Muscle layer of duodenum (tissue), 2 donors: ENCODE data around the gene ARMH4.

ENCODE experiments used
- H3K27ac ChIP-seq: one replicate; pipeline ENCODE4 v1.7.0; 2013; ENCODE audit warnings: mild to moderate bottlenecking, low read length
- H3K27me3 ChIP-seq: one replicate; pipeline ENCODE4 v1.7.0; 2013; ENCODE audit warnings: low read depth, mild to moderate bottlenecking, control low read depth, low read length
- H3K36me3 ChIP-seq, 2 donors: one replicate each; pipeline ENCODE4 v1.7.0; 2013; ENCODE audit warnings: low read length in 2 of 2, control low read depth in 1 of 2, mild to moderate bottlenecking in 1 of 2; ENCODE audit not compliant: insufficient read depth in 2 of 2, control insufficient read depth in 1 of 2
- H3K4me1 ChIP-seq, 2 donors: one replicate each; pipeline ENCODE4 v1.7.0; 2013; ENCODE audit warnings: low read length in 2 of 2, mild to moderate bottlenecking in 2 of 2, control low read depth in 1 of 2, moderate library complexity in 1 of 2; ENCODE audit not compliant: insufficient read depth in 2 of 2, control insufficient read depth in 1 of 2
- H3K4me3 ChIP-seq, 2 donors: one replicate each; pipeline ENCODE4 v1.7.0; 2013; ENCODE audit warnings: low read length in 2 of 2, low read depth in 1 of 2, mild to moderate bottlenecking in 1 of 2
- H3K9me3 ChIP-seq, 2 donors: one replicate each; pipeline ENCODE4 v1.7.0; 2013; ENCODE audit warnings: low read length in 2 of 2, control low read depth in 1 of 2, mild to moderate bottlenecking in 1 of 2; ENCODE audit not compliant: control insufficient read depth in 1 of 2
- donor health status: healthy.

ARMH4 gene

DNA sequence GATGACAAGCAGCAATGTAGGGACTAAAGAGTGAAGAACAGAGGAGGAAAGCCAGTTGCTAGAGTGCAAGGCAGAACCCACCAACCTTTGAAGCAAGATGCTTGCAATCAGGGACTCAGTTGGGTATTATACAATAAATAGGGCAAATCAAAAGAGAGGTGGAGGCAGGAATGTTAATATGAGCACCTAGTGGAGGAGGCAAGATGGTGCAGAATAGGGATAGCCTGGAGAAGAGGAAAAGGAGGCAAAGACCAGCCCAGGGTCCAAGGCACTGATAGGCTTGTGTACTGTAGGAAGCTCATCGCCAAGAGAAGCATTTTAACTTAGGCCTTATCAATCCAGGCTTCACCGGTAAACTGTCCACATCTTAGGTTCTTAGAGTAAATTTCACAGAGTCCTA, 137.2 kb downstream of the ARMH4 start:
- no peaks in the 10 kb centered on the region for H3K9me3 ChIP-seq
- H3K4me3 ChIP-seq = no peak overlapping the region
- no peaks in the 10 kb centered on the region for H3K27me3 ChIP-seq
- H3K36me3 ChIP-seq = no peaks in the 10 kb centered on the region
- H3K27ac ChIP-seq = no peak overlapping the region
- H3K4me1 ChIP-seq = no peaks in the 10 kb centered on the region

DNA sequence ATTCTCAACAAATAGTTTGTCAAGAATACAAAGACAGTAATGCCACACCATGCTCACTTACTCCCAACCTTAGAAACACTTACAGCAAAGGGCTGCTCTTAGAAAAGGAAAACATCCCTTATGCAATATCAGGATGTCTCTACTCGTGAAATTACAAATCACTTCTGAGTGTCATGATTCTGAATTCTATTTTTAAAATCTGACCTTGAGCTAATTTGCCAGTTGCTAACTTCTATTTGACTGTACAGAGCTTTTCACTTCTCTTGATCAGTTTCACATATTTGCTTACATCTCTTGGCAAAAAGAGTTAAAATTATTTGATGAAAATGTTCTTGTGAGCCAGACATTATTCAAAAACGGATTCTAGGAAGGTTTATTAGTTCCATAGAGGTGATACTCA, 149.4 kb downstream of the ARMH4 start:
- Histone ChIP-seq H3K4me1 (no peaks in the 10 kb centered on the region), H3K4me3 (no peak overlapping the region), H3K27me3 (no peaks in the 10 kb centered on the region), H3K36me3 (no peaks in the 10 kb centered on the region), H3K27ac (no peak overlapping the region), H3K9me3 (no peaks in the 10 kb centered on the region)

DNA sequence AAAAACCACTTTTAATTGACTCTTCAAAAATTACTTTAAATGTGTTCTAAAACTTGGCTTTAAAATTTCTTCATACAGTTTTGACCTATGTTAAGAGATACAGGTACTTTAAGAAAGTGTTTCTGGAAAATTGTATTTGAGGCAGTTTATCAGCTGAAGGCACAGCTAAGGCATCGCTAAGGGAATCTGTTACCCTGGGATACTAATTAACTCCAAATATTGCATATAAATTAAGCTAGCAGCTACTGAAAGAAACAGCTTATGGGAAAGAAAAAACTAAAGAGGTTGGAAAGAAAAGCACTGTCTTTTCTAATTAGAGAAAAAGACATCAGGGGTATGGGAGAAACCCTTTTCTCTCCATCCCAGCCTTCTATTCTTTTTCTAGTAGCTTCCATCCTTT, 152.0 kb downstream of the ARMH4 start:
- H3K9me3 ChIP-seq = no peaks in the 10 kb centered on the region
- H3K36me3 ChIP-seq = no peaks in the 10 kb centered on the region
- H3K4me3 ChIP-seq = no peak overlapping the region
- no peaks in the 10 kb centered on the region for H3K27me3 ChIP-seq
- H3K4me1 ChIP-seq = no peaks in the 10 kb centered on the region
- H3K27ac ChIP-seq = no peak overlapping the region

DNA sequence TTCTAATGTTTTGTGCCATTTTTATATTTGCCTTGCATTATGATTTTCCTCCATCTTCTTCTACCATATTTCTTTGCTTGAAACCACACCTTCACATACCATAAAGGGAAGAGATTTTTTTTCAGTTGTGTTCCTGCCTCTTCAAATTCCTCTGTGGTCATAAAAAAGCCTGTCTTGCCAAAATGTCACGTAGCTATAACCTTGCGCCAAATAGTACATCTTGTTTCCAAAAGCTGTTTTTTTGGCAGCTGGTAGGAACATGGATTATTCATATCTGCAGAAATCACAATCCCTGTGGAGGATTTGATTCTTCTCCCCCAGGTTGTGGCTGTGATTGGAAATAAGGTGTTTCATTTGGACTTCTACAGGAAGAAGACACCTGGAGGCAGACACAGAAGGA, 152.5 kb downstream of the ARMH4 start:
- Histone ChIP-seq H3K27me3 (no peaks in the 10 kb centered on the region), H3K27ac (no peak overlapping the region), H3K9me3 (no peaks in the 10 kb centered on the region), H3K36me3 (no peaks in the 10 kb centered on the region), H3K4me1 (no peaks in the 10 kb centered on the region), H3K4me3 (no peak overlapping the region)

DNA sequence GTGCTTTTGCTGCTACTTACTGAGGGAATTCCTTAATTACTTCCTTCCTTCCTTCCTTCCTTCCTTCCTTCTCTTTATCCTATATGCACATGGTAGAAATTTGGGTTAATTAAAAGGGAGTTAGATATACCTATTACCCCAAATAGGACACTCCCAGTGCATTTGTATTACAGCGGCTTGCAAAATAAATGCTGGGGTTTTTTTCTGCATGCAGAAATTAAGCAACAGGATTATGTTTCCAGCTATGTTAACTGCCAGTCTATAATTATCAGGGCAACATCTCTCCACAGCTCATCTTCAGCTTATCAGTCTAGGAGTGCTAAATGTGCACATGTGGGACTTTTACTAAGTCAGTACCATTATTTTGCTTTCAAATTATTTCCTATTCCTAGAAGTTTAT, 153.2 kb downstream of the ARMH4 start:
- H3K4me3 ChIP-seq = no peak overlapping the region
- no peaks in the 10 kb centered on the region for H3K36me3 ChIP-seq
- no peaks in the 10 kb centered on the region for H3K9me3 ChIP-seq
- H3K27me3 ChIP-seq = no peaks in the 10 kb centered on the region
- no peak overlapping the region for H3K27ac ChIP-seq
- no peaks in the 10 kb centered on the region for H3K4me1 ChIP-seq

DNA sequence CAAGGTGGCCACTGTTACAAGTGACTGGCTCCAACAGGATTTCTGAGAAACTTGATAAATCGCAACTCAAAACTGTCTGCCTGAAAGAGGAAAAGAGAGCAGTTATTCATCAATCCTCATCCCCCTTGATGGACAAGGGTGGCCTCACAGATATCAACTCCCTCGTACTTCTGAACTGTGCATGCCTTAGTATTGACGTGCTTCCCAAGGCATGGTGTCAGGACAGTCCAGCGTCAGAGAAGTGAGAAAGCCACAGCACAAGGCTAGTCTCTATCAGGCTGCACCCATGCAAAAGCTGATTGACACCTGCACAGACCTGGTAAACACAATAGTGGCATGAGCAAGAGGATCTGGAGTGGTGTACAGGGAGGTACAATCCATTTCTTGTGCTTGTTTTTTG, 160.7 kb downstream of the ARMH4 start:
- Histone ChIP-seq H3K27me3 (no peaks in the 10 kb centered on the region), H3K4me1 (no peaks in the 10 kb centered on the region), H3K36me3 (no peaks in the 10 kb centered on the region), H3K4me3 (no peak overlapping the region), H3K27ac (no peak overlapping the region), H3K9me3 (no peaks in the 10 kb centered on the region)

DNA sequence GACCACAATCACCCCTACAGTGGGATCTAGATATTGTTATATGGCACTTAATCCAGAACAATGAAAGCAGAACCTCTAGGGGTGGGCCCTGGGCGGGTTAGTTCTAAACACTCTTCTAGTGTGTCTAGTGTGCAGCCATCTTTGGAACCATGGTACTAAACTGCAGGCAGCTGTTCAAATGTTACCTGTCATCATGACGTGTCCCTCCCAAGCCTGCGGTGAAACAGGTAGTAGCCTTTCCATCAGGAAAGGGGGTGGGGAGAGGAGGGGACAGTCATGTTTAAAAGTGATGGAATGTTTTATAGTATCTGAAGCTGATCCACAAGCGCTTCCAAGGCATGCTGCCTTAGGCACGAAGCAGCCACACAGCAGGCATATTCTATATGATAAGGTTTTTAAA, 163.6 kb downstream of the ARMH4 start:
- H3K4me1 ChIP-seq = no peaks in the 10 kb centered on the region
- no peaks in the 10 kb centered on the region for H3K27me3 ChIP-seq
- no peaks in the 10 kb centered on the region for H3K36me3 ChIP-seq
- H3K27ac ChIP-seq = no peak overlapping the region
- H3K9me3 ChIP-seq = no peaks in the 10 kb centered on the region
- H3K4me3 ChIP-seq = no peak overlapping the region

DNA sequence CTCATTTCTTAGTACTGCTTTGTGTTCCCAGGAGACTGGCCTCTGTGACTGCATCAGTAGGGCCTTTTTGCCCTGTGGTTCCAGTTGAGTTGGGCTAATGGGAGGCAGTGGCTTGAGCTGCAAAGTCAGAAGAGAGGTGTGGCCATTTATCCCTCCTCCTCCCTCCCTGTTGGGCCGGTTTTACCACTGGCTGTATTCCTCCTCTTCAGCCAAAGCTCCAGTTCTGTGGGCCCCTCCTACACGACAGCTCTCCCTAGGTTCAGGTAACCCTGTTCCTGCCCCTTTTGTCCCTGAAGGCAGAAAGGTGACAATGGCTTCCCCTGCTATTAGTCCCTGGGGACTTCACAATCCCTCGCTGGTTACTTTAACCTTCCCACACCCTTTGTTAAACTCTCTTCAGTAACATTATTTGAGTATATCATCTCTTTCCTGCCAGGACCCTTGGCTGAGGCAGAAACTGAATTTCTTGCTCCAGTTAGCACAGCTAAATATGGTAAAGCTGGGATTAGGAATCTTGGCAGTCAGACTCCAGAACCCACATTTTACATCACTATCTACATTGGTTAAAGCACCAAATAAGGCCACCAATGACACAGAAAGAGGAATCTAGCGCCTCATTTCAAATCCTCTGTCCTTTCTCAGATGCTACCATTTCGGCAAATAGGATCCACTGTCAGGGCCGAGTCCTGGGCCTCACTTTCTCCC, 164.3 kb downstream of the ARMH4 start:
- no peaks in the 10 kb centered on the region for H3K36me3 ChIP-seq
- H3K4me1 ChIP-seq = no peaks in the 10 kb centered on the region
- no peaks in the 10 kb centered on the region for H3K9me3 ChIP-seq
- H3K4me3 ChIP-seq = no peak overlapping the region
- no peak overlapping the region for H3K27ac ChIP-seq
- no peaks in the 10 kb centered on the region for H3K27me3 ChIP-seq

DNA sequence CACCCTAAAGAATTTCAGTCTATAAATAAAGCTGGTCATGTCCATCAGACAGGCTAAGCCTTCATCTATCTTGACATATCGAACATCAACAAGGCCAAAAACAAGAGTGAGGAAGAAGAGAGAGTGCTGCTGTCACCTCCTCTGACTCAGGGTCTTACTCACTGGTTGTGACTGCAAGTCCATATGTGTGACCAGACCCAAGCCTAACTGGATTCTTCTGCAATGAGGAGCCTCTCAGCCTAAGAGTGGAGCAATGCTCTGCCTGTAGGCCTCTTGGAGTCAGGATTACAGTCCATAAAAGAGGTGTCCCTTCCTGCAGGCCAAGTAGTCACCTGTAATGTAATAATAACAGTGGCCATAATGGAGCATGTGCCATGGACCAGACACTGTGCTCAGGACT, 165.0 kb downstream of the ARMH4 start:
- H3K27ac ChIP-seq = no peak overlapping the region
- H3K4me3 ChIP-seq = no peak overlapping the region
- H3K27me3 ChIP-seq = no peaks in the 10 kb centered on the region
- no peaks in the 10 kb centered on the region for H3K4me1 ChIP-seq
- H3K9me3 ChIP-seq = no peaks in the 10 kb centered on the region
- no peaks in the 10 kb centered on the region for H3K36me3 ChIP-seq

DNA sequence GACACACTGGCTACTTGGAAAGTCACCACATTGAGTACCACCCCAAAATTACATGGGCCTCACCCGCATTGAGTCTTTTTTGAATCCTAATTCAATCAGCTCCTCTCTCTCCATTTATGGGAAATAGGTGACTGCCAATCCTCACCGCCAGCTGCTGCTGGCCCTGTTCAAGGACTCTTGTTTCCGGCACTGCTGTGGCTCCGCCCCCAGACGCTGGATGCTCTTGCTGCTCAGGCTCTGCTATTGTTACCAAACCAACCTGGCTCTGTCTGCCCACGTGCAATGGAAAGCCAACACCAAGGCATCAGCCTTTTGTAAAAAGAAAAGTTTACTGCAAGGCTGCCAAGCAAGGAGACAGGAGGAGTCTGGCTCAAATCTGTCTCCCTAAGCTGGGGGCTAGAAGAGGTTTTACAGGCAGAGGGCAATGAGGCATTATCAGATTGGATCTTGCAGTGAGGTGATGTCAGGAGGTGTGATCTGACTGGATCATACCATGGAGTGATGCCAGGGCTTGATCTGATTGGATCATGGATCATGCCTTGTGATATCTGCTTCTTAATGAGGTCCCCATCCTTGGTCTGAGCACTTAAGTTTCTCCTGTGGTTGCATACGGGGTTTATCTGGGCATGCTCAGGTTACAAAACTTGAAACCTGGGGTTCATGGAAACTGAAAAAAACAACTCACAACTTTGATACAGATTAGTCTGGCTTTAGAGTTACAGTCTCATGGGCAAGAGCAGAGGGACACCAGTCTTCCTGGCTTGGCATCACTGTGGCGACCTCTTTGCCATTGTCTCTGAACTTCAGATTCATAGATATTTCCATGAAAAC, 169.0 kb downstream of the ARMH4 start:
- Histone ChIP-seq H3K4me3 (no peak overlapping the region), H3K27me3 (no peaks in the 10 kb centered on the region), H3K9me3 (no peaks in the 10 kb centered on the region), H3K36me3 (no peaks in the 10 kb centered on the region), H3K27ac (no peak overlapping the region), H3K4me1 (no peaks in the 10 kb centered on the region)

DNA sequence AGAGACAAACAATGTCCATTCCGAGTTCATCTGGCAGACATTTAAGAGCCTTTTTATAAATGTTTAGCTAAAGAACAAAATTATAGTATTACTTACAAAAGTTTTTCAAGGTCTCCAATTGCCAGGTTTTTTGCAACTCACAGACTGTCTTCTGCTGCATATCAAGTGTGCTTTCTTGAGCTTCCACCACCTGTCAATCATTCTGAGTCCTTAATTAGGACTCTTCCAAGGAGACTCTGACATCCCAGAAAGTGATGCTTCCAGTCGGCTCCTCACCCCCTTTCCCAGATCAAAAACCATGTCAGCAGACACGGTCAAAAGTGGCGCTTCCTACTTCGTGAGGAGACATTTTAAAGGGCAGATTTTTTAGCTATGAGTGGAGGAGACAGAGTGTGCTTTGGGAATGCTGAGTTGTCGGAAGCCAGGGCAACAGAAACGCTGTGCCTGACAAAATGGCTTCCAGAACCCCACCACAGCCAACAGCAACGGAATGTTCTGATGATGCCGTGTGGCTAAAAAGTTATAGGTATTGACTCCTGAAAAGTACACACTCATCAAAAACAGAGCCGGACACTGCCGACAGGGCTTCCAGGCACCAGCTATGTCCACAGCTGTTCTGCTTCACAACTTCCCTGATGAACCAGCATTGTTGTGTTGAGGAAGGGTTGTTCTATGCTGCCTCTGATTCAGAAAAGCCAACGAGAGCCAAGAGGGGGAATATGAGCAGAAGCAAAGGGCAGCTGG, 170.0 kb downstream of the ARMH4 start:
- no peaks in the 10 kb centered on the region for H3K9me3 ChIP-seq
- H3K27me3 ChIP-seq = no peaks in the 10 kb centered on the region
- H3K4me1 ChIP-seq = no peaks in the 10 kb centered on the region
- H3K27ac ChIP-seq = no peak overlapping the region
- H3K36me3 ChIP-seq = no peaks in the 10 kb centered on the region
- H3K4me3 ChIP-seq = no peak overlapping the region
